Mesothelial cell of epicardium (in vitro differentiated cells): ENCODE results near the gene MLF2. TPM values are rescaled to one million over a fixed set of nuclear protein-coding genes. Genes with fewer than 3 reads are reported as not detected.

Experiments used
- DNase-seq, 2 experiments: peaks; one replicate each; pipeline ENCODE4 v3.0.0; 2021; ENCODE audit warnings: low spot score in 2 of 2; ENCODE audit not compliant: unreplicated experiment in 2 of 2
- H3K27ac Mint-ChIP-seq: 2 replicates; pipeline ENCODE4 v1.8.0; 2021; ENCODE audit warnings: mixed read lengths
- H3K27me3 Mint-ChIP-seq: 2 replicates; pipeline ENCODE4 v1.8.0; 2021; ENCODE audit warnings: low read depth, mixed read lengths
- H3K36me3 Mint-ChIP-seq: 2 replicates; pipeline ENCODE4 v1.8.0; 2021; ENCODE audit warnings: mixed read lengths
- H3K4me1 Mint-ChIP-seq: 2 replicates; pipeline ENCODE4 v1.8.0; 2021; ENCODE audit warnings: mixed read lengths
- H3K4me3 Mint-ChIP-seq: 2 replicates; pipeline ENCODE4 v1.8.0; 2021; ENCODE audit warnings: mild to moderate bottlenecking, moderate library complexity, mixed read lengths
- H3K9me3 Mint-ChIP-seq: 2 replicates; pipeline ENCODE4 v1.8.0; 2021; ENCODE audit warnings: mixed read lengths
- total RNA-seq: library from RNA; stranded (reverse); gene quantifications from 3 replicates; pipeline ENCODE4 v1.2.1, GENCODE V29; 2021
- TF ChIP-seq, protein P1 (sequence below): fragments of 200-600 bp; sonication (generic); IDR thresholded peaks from one replicate; pipeline ENCODE4 v1.5.0; 2021; ENCODE audit warnings: antibody characterized with exemption; ENCODE audit not compliant: unreplicated experiment

Gene MLF2
- total RNA-seq, 1 donor from 2014 or later = 203 TPM

DNA sequence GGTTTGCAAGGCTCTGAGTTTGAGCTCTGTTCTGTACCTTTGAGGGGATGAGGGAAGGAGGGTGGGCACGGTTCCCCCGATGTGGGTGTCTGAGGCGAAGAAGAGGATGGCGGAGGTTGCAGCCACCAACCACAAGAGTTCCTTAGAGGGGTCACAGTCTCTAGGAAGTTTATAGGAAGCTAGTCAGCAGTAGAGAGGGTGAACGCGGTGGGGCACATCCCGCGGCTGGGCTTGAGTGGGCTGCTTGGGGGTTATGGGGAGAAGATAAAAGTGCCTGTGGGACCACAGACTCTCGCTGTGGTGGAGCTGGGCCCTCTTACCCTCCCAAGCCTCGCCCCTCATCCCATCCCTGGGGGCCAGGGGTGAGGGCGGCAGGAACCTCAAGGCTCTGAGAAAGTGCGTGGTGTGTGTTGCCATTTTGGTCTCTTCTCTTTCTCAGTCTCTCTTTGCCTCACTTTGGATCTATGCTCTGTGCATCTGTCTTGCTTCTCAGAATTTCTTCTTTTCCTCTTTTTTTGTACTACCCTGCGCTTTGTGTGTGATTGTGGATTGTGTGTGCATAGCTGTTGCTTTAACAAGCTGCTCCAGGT, 39.1 kb upstream of the MLF2 start:
- Mint-ChIP-seq H3K36me3 (no peaks in the 10 kb centered on the region), H3K27me3 (peaks cover 2% of the 10 kb centered on the region), H3K4me1 (peaks cover 26% of the 10 kb centered on the region), H3K9me3 (no peaks in the 10 kb centered on the region), H3K27ac (peak overlapping the region; percentile 91), H3K4me3 (peak overlapping the region; percentile 47)
- no peak for DNase-seq
- TF ChIP-seq, protein P1, sequence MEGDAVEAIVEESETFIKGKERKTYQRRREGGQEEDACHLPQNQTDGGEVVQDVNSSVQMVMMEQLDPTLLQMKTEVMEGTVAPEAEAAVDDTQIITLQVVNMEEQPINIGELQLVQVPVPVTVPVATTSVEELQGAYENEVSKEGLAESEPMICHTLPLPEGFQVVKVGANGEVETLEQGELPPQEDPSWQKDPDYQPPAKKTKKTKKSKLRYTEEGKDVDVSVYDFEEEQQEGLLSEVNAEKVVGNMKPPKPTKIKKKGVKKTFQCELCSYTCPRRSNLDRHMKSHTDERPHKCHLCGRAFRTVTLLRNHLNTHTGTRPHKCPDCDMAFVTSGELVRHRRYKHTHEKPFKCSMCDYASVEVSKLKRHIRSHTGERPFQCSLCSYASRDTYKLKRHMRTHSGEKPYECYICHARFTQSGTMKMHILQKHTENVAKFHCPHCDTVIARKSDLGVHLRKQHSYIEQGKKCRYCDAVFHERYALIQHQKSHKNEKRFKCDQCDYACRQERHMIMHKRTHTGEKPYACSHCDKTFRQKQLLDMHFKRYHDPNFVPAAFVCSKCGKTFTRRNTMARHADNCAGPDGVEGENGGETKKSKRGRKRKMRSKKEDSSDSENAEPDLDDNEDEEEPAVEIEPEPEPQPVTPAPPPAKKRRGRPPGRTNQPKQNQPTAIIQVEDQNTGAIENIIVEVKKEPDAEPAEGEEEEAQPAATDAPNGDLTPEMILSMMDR = no peak

DNA sequence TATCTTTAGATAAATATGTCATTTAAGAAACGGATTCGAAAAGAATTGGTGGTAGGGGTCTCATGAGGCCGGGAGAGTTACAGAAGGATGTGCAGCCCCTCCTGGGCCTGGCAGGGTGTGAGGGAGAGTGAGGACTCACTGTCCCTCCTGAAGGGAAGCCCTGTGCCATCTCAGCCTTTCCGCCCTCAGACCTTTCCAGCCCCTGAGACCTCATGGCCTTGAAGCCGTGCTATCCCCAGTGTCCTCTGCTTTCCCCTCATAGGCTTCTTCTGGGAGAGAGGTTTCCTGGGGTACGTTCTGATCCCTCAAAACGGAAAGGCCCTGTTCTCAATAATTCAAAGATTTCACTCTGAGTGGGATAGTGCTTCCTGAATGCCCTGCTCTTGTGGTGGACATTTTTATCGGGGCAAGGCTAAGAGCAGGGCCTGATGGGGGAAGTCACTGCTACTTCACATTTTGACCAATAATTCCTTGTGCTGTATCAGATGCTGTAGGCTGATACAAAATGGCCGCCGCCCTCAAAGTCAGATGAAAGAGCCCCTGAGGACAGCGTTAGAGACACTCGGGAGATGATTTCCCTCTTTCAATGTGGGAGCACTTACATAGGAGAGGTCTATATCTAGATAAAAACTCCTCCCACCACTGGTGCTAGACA, 37.7 kb upstream of the MLF2 start:
- no peak overlapping the region for H3K27ac Mint-ChIP-seq
- H3K27me3 Mint-ChIP-seq = peaks cover 2% of the 10 kb centered on the region
- DNase-seq = no peak
- peaks cover 30% of the 10 kb centered on the region for H3K4me1 Mint-ChIP-seq
- H3K36me3 Mint-ChIP-seq = no peaks in the 10 kb centered on the region
- TF ChIP-seq, protein P1 = no peak
- H3K4me3 Mint-ChIP-seq = no peak overlapping the region
- no peaks in the 10 kb centered on the region for H3K9me3 Mint-ChIP-seq

DNA sequence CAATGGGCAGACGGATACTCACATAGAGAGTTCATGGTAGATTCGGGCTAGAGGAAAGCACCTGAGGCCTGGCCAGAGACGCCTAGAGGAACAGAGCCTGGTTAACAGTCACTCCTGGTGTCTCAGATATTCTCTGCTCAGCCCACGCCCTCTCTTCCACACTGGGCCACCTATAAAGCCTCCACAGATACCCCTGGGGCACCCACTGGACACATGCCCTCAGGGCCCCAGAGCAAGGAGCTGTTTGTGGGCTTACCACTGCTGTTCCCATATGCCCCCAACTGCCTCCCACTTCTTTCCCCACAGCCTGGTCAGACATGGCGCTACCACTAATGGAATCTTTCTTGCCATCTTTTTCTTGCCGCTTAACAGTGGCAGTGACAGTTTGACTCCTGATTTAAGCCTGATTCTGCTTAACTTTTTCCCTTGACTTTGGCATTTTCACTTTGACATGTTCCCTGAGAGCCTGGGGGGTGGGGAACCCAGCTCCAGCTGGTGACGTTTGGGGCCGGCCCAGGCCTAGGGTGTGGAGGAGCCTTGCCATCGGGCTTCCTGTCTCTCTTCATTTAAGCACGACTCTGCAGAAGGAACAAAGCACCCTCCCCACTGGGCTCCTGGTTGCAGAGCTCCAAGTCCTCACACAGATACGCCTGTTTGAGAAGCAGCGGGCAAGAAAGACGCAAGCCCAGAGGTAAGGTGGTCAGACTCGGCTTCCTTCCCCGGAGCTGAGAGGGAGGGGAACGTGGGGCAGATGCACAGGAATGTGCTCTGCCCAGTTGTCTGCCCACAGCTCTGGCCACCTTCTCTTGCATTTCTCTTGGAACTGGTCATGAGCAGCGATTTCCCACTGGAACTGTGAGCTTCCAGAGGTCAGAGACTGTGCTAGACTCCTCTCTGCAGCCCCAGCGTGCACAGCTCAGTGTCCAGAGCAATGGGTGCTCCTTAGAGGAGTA, 36.3 kb upstream of the MLF2 start, which contains the start of gene CD4:
TSS of gene CD4 (plus strand) at position 557 of the 953 bp plus-strand sequence. CDS start 10,611 bp downstream, outside the sequence.
- Mint-ChIP-seq H3K36me3 (no peaks in the 10 kb centered on the region), H3K4me3 (peak within 1 kb of the TSS; percentile 5)

DNA sequence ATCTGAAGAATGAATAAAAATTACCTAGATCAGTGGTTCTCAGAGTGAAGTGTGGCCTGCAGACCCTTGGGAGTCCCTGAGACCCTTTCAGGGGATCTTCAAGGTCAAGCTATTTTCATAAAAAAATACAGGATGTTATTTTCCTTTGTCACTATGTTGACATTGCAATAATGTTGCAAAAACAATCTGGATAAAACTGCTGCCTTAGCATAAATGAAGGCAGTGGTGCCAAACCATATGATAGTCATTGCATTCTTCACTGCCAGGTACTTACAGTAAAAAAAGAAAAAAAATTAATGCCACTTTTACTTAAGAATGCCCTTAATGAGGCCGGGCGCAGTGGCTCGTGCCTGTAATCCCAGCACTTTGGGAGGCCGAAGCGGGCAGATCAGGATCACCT, 34.4 kb upstream of the MLF2 start:
- H3K27ac Mint-ChIP-seq = no peak overlapping the region
- peaks cover 20% of the 10 kb centered on the region for H3K4me1 Mint-ChIP-seq
- H3K36me3 Mint-ChIP-seq = no peaks in the 10 kb centered on the region
- TF ChIP-seq, protein P1 = no peak
- DNase-seq = no peak
- H3K27me3 Mint-ChIP-seq = no peaks in the 10 kb centered on the region
- no peak overlapping the region for H3K4me3 Mint-ChIP-seq
- no peaks in the 10 kb centered on the region for H3K9me3 Mint-ChIP-seq

More for the DNA sequence above, 36.3 kb upstream of the MLF2 start, which contains the start of gene CD4:
- Mint-ChIP-seq H3K9me3 (no peaks in the 10 kb centered on the region), H3K27me3 (no peaks in the 10 kb centered on the region), H3K4me1 (peaks cover 30% of the 10 kb centered on the region), H3K27ac (no peak within 1 kb of the TSS)
- TF ChIP-seq, protein P1 = no peak
- DNase-seq = no peak

DNA sequence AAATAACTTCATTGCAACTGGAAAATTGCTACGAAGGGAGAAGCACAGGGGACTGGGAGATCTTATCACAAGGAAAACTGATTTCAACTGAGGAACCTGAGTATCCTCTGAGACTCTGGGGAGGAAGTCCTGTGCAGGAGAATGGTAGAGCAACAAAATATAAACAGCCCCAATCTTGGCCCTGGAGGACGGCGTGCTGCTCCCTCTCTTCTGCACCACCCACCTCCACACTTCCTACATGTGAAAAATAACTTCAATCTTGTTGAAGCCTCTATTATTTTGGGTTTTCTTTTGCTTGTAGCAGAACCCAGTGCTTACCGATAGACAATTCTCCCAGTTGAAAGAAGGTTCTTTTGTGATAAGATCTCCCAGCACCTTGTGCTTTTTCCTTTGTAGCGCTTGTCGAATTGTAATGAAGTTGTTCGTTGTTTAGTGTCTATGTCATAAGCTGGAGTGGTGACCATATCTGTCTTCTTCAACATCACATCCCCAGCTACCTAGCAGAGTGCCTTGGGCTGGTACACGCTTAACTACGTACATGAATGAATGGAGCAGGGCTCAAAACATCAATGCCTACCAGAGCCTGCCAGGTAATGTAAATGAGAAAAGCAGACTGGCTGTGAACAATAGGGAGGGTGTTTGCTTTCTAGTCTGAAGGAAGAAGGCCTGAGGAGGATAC, 33.6 kb upstream of the MLF2 start:
- no peaks in the 10 kb centered on the region for H3K27me3 Mint-ChIP-seq
- DNase-seq = no peak
- TF ChIP-seq, protein P1 = no peak

More for the DNA sequence above, 33.6 kb upstream of the MLF2 start:
- H3K36me3 Mint-ChIP-seq = no peaks in the 10 kb centered on the region
- peaks cover 15% of the 10 kb centered on the region for H3K4me1 Mint-ChIP-seq
- H3K9me3 Mint-ChIP-seq = no peaks in the 10 kb centered on the region
- peak overlapping the region; percentile 2 for H3K27ac Mint-ChIP-seq
- H3K4me3 Mint-ChIP-seq = no peak overlapping the region
